ENCODE data around the gene CDC42.
"Not testable (repeated sequence)": the region's sequence is repeated elsewhere in the genome, so short reads cannot be mapped to it uniquely, and the experiment has no call there.

CDC42 gene

DNA sequence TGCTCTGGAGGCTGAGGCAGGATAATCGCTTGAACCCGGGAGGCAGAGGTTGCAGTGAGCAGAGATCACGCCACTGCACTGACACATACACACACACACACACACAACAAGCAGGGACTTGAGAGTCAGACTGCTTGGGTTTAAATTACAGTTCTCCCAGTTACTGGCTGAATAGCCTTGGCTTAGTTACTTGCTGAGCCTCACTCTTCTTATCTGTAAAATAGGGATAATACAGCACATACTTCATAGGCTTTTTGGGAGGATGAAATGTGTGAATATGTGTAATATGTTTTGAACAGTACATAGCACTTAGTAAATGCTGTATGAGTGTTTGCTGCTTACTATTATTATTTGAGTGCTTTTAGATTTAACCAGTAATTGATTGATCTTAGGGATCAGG is 23.8 kb downstream of the CDC42 start:
- DNase-seq, result no peak

DNA sequence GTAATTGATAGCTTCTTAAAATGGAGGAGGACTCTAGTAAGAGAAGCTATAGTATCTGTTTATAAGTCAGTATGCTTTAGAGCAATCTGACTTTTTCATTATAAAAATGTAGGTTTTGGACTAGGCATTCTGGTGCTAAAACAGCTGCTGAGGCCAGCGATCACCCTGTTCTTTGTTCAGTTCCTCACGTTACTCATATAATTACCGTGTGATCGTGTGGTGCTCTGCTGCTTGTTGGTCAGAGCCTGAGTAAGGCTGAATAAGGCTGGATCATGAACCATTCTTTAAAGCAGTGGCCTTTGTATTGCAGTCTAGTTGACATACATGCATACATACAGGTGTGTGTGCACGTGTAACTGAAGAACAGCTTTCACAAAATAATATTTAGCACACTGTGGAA is 25.2 kb downstream of the CDC42 start:
- peak; percentile 45 for DNase-seq

DNA sequence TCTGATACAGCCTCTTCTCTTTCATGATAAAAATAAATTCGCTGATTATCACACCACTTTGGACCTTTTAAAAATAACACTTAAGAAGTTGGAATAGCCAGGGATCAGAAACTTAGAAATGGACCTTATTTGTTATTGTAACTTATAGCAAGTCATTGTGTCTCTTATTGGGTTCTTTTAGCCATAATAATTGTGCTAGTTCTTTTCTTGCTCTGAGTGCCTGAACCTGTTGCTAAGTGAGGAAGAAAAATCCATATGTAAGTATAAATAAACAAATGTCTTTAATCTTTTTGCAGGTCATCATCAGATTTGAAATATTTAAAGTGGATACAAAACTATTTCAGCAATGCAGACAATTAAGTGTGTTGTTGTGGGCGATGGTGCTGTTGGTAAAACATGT is 25.6 kb downstream of the CDC42 start:
- no peak for DNase-seq

DNA sequence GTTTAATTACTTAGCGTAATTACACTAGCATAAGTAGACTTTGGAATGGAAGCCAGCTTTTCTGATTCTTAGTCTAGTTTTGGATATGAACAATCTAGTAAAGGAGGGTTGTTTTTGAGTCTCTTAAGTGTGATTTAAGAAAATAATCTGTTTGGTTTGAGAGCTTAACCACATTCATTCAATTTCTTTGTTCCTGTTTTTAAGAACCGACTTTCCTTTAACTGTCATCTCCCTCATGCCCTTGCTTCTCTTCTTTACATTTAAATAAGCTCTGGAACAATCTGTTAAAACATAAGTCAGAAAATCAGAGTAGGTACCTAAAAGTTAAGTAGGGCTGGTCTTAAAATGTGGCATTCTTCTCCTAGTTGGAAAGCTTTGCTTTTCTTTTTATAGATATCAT is 27.7 kb downstream of the CDC42 start:
- no peak for DNase-seq

DNA sequence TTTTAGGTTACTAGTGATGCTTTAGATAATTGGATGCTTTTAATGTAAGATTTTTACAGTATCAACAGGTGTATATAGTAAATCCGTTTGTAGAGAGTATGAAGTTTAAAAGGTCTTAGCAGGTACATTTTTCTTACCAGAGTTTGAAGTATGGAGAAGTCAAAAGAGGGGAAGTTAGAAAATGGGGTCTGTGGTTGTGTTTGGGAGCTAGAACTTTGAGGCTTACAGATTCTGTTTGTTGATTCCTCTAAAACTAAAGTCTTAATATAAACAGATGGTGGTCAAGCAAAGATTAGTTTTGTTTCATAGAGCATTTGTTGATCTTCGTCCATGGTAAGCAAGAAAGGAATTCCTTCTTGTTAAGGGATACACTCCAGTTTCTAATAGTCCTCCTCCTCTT is 35.8 kb downstream of the CDC42 start:
- no peak for DNase-seq

DNA sequence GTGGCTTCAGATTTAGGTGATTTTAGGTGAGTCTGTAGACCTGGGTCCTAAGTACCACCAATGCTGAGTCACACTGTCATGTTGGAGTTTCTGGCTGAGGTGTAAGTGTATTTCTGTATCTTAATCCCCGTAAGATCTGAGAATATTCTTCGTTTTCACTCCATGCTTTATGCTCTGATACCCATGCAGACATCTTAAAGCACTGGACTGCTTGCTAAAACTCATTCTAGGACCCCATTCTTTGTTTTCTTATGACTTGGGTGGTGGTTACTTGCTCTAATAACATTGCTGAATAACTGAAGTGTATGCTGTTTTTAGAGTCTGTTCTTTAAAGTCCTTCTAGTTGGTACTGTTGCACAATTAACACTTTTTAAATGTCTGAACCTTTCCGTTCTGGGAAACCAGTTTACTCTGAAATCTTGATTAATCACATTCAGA is 36.6 kb downstream of the CDC42 start:
- no peak for DNase-seq

DNA sequence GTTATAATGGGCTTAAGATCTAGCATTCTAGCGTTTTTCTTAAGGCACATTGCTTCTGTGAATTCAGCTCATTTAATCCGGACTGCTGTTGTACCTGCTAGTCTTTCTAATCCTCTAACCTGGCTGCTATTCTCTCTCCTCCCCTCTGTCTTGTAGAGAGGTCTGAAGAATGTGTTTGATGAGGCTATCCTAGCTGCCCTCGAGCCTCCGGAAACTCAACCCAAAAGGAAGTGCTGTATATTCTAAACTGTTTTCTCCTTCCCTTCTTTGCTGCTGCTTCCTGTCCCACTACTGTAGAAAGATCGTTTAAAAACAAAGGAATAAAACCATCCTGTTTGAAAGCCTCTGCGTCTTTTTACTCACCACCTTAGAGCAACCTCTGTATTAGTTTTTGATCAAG is 37.3 kb downstream of the CDC42 start:
- no peak for DNase-seq

DNA sequence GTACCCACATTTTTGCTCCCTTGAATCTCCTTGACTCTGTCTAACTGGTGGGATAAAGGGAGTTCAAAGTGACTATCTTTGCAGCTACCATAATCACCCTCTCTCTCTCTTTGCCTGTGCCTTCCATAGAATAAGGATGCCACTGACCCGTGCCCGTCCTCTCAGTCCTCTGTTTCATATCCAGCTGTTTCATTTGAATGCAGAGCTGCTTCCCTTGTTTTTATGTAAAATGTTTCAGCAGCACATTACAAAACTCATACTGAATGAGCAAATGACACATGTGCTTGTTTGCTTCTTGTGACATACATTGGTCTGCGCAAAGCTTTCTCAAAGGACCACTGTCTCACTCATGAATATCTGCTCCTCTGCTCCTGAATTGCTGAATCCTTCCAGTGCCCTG is 38.4 kb downstream of the CDC42 start:
- no peak for DNase-seq

DNA sequence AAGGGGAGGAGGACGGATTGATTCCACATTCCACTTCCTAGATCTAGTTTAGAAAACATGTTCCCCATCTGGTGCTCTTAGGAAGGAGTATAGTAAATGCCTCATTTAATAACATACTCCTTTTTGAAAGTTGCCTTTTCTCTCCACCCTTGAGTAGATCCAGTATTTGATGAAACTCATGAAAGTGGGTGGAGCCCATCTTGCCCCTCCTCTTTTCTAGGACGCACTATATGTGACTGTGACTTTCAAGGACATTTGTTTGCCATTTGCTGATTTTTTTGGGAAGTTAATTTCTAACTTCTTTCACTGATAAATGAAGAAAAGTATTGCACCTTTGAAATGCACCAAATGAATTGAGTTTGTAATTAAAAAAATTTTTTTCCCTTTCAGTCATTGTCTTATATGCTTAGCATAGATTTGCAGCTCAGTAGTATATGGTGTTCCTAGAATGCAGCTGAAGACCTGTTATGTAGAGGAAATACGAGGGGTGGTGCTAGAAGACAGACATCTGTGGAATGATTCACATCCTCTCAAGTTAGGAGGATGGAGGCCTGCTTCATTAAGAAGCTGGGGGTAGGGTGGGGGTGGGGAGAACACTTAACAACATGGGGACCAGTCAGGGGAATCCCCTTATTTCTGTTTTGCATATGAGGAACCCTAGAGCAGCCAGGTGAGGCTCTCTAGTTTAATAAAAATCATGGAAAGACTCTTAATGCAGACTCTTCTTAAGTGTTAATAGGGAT is 39.7 kb downstream of the CDC42 start:
- DNase-seq, result not testable (repeated sequence)

DNA sequence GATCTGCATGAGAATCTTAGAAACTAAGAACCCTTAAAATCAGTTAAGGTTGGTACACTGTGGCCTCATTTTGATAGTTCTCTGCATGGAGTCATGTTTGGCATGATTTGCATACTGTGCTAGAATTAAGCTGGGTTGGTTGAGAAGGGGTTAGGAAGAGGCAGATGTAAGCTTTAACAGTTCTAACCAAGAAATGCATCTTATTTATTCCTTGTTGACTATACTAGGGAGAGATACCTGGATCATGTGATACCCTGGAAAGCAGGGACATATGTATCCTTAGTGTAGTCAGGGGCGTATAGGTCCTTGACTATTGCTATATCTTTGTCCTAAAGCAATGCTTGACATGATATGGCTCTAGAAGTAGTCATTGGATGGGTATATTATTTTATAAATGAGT is 41.0 kb downstream of the CDC42 start:
- DNase-seq, result no peak

DNA sequence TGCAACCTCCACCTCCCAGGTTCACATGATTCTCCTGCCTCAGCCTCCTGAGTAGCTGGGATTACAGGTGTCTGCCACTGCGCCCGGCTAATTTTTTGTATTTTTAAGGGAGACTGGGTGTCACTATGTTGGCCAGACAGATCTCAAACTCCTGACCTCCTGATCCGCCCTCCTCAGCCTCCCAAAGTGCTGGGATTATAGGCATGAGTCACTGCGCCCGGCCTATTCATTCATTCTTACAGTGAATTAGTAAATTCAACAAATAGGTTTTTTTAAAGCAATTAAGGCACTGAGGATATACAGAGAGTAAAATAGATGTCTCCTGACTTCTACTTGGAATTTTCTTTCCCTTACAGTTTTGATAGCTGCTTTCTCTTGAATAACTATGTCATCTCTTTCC is 43.5 kb downstream of the CDC42 start:
- no peak for DNase-seq

DNA sequence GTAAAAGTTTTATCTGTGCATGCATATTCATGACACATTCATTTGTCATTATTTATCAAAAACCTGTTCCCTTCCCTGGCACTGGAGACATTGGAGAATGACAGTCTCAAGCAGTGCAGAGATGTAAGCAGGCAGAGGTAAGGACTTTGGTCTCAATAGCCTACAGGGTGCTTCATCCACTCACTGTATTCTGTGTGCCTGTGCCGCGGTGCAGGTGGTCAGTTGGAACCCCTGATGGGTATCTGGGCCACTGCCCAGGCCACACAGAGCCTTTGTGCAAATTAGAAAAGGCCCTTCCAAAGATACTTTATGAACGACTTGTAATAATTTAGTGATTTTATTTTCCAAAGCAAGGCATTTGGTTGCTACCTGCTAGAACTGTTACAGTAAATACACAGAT is 44.0 kb downstream of the CDC42 start:
- DNase-seq, result no peak

DNA sequence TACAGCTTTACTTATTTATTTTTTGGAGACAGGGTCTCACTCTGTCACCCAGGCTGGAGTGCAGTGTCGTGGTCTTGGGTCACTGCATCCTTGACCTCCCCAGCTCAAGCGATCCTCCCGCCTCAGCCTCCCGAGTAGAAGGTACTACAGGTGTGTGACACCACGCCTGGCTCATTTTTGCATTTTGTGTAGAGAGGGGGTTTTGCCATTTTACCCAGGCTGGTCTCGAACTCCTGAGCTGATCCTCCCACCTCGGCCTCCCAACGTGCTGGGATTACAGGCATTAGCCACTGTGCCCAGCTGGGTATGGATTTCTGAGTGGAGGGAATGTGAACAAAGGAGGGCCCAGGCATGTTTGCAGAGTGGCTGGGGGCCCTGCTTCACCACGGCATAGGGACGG is 46.2 kb downstream of the CDC42 start:
- no peak for DNase-seq

DNA sequence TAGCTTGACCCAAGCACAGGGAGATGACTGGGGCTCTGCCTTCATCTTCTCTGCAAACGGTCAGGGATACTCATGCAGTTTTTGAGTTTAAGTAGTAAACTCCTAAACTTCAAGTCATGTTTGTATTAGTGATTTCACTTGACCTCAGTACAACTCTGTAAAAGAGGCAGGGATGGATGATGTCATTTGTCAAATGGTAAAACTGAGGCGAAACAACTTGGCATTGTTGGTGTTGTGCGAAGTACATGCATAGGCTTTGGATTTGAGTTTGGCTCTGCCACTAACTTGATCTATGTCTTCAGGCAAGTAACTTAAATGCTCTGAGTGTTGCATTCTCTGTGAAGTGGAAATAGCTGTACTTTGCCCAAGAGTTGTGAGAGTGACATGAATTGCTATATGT is 47.7 kb downstream of the CDC42 start:
- DNase-seq, result no peak

DNA sequence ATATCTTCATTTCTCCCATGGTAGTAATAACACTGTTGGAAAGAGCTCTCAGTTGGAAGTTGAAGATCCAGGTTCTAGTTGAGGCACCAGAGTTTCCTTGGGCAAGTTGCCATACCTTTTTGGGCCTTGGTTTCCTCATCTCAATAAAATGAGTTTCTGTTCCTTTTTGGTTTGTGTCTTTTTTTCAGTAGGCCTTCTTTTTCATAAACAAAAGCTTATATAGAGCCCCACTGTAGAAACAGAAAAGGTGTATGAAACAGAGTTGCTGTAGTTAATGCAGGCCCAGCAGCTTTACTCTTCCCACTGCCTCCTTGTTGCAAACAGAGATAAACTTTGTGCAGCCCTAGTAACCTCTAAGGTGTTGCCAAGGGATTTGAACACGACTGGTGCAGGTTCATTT is 48.7 kb downstream of the CDC42 start:
- no peak for DNase-seq

DNA sequence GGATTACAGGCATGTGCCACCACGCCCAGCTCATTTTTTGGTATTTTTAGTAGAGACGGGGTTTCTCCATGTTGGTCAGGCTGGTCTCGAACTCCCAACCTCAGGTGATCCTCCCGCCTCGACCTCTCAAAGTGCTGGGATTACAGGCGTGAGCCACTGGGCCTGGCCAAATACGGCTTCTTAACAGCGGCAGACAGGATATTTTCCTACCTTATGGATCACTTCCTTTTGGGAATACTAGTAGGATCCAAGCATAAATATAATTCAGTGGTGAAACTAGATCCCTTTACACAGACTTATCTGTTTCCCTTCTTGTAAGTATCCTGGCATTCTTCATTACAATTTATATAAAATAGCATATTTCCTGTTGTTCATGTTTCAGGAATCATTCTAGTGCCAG is 49.5 kb downstream of the CDC42 start:
- DNase-seq, result no peak

DNA sequence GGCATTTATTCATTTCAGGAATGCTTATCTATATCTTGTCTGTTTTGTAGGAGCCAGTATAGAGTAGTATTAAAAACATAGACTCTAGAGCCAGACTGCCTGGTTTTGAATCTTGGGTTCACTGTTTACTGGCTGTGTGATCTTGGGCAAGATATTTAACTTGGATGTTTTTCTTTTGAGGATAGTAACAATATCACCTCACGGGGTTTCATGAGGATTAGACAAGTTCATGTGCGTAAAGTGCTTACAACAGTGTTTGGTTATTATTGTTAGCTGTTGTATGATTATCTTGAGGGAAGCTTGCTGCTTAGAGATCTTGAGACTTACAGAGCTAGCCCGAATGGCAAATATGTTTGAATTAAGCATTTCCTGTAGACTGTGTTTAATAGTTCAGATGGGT is 50.2 kb downstream of the CDC42 start:
- no peak for DNase-seq

DNA sequence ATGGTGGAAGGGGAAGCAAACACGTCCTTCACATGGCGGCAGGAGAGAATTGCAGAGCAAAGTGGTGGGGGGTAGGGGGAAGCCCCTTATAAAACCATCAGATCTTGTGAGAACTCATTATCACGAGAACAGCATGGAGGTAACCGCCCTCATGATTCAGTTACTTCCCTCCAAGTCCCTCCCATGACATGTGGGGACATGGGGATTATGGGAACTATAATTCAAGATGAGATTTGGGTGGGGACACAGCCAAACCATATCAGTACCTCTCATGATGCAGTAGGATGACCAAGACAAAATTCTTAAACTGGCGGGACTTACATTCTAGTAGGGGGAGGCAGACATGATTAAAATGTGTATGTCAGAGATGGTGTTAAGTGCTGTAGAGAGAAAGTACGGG is 51.6 kb downstream of the CDC42 start:
- no peak for DNase-seq

DNA sequence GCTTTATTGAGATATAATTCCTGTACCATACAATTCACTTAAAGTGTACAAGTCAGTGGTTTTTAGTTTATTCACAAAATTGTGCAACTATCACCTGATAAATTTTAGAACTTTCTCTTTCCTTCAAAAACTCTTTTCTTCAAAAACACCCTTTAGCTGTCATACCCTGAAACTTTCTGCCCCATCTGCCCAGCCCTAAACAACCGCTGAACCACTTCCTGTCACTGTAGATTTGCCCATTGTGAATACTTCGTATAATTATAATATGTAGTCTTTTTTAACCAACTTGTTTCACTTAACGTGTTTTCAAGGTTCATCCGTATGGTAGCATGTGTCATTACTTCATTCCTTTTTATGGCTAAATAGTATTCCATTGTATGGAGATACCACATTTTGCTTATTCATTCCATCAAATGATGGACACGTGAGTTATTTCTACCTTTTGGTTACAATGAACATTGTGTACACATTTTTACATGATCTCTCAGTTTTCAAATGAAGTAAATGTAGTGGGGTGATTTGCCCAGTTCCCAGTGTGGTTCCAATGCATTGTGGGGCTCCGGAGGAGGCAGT is 52.4 kb downstream of the CDC42 start:
- no peak for DNase-seq

DNA sequence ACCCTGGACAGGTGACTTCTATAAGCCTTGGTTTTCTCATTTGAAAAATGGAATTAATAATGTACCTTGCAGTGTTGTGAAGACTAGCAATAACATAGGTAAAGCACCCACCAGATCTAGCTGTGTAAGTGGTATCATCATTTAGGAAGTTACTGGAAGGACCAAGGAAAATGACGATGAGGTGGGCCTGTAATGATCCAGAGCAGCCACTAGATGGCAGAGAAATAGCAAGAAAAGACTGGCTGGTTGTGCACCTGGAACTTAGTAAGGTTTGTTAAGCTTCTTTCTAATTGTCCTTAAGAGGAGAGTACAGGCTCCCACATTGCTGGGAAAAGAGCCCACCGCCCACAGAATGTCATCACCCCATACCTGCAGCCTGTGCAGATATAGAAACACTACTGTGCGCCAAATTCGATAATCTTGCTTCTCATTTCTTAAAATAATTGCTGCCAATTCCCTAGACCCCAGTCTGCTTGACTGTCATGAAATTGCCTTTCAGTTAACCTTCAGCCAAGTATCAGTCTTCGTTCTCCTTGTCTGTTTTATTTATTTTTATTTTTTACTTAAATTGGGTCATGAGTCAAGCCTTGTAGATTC is 53.2 kb downstream of the CDC42 start:
- DNase-seq, result peak; percentile 25

DNA sequence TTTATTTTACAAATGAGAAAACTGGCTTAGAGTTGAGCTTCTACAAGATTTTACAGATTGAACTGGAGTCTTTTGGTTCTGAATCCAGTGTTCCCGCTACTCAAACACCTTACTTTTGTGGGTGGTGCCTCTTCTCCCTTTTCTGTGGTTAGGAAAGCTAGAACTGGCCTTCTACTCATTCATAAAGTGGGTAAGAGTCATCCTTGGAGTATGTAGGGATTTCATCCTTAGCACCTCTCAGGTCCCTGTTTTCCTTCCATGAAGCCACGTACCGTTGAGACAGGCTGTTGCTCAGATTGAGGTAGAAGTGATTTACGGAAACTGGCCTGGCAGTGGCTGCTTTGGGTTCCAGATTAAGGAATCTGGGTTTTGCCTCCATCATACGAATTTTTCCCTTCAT is 54.6 kb downstream of the CDC42 start:
- no peak for DNase-seq

DNA sequence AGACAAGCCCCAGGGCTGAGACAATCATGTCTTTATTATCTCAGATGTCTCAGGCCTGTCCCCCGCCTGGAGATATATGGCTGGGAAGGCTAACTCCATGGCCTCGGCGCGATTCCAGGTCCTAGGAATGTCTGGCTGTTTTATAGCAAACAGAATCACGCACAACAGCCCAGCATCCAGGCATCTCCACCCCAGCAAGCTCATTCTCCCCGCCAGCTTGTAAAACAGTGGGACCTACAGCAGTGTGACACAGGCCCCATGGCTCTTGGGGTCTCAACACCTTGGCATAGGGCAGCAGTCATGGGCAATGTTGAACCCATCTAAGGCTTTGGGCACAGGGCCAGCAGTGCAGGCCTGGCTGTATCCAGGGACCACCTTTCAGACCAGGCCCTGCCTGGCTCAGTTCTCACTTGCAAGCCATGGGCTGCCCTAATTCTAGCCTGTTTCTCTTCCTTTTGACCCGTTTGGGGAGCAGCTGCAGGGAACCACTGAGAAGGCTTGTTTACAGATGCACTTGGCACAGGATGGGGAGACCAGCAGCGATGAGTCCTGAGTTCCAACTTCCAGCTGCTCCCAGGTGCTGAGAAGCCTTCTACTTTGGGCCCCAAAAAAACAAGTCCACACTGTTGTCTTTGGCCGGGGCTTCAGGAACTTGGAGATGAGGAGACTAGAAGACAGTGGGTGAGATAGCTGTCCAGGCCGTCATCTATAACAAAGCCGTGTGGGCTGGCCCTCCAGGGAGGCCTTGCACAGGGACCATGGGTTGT is 56.0 kb downstream of the CDC42 start:
- no peak for DNase-seq

DNA sequence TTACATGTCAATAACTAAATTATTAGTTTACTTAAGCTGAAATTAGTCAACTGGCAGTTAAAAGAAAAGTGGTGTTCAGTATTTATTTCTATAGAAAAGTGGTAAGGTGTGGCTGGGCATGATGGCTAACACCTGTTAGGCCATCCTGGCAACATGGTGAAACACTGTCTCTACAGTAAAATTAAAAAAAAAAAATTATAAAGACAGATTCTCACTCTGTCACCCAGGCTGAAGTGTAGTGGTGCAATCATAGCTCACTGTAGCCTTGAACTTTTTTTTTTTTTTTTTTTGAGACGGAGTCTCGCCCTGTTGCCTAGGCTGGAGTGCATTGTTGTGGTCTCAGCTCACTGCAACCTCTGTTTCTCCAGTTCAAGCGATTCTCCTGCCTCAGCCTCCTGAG is 57.5 kb downstream of the CDC42 start:
- DNase-seq, result no peak

DNA sequence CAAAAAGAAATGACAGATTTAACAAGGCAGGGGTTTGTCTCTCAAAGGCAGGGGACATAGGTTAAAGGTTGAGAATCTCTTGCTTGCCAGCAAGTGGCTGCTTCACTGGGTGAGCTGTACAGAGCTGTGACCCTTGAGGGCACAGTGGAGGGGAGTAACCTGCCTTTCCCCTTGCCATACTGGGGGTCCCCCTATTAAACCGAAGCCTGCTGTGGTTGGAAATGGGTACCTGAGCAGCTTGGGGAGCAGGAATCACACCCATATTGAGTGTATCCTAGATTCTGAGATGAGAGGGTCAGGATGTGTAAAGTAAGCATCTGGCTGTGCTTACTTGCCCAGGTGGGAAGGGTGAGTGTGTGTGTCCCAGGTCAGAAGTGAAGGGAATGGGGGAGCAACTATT is 58.6 kb downstream of the CDC42 start:
- DNase-seq, result no peak

Measured in NCI-H2227 treated with DMSO at 0.1 percent for 48 hours (cell line).